ENCODE results near the gene MYO15A. TPM values are rescaled to one million over a fixed set of nuclear protein-coding genes. Genes with fewer than 3 reads are reported as not detected.

MYO15A gene
- total RNA-seq, 1 experiment from 2014 or later = not detected

DNA sequence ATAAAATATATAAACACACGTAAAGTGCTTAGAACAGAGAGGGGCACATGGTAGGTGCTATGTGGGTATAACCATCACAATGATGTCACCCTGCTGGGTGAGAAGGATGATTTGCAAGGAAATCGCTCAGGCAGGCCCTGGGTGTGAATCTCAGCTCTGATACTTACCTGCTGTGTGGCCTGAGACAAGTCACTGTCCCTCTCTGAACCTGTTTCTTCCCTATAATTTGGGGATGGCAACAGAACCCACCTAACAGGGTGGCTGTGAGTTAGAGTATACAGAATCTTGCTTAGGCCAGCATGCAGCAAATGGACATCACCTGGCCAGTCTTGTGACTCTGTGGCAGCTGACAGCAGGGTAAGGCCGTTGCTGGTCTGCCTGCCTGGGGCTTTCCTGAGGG is 38.4 kb downstream of the MYO15A start:
- no peaks in the 10 kb centered on the region for H3K9me3 ChIP-seq (replicated peaks)
- no peaks in the 10 kb centered on the region for H3K36me3 ChIP-seq
- no peak overlapping the region for H3K4me3 ChIP-seq
- no peaks in the 10 kb centered on the region for H3K4me1 ChIP-seq (replicated peaks)
- no peak for DNase-seq (ENCODE audit: low read depth in 1 of 2, low spot score in 2 of 2)
- H3K27me3 ChIP-seq (replicated peaks) = no peaks in the 10 kb centered on the region
- H3K27ac ChIP-seq = no peak overlapping the region

DNA sequence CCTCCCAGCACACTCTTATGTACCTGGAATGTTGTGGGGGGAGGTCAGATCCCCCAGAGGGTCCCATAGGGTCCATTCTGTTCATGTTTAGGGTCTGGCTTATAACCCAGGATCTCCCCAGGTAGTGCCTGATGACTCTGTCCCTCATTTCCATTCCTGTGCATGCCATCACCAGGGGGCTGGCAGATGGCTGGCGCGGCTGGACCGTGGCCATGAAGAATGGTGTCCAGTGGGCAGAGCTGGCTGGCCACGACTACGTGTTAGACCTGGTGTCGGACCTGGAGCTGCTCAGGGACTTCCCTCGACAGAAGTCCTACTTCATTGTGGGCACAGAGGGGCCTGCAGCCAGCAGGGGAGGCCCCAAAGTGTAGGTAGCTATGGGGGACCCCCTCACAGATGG is 40.0 kb downstream of the MYO15A start:
- H3K36me3 ChIP-seq = no peaks in the 10 kb centered on the region
- no peaks in the 10 kb centered on the region for H3K27me3 ChIP-seq (replicated peaks)
- DNase-seq (ENCODE audit: low read depth in 1 of 2, low spot score in 2 of 2) = no peak
- H3K9me3 ChIP-seq (replicated peaks) = no peaks in the 10 kb centered on the region
- H3K4me3 ChIP-seq = no peak overlapping the region
- no peaks in the 10 kb centered on the region for H3K4me1 ChIP-seq (replicated peaks)
- no peak overlapping the region for H3K27ac ChIP-seq

DNA sequence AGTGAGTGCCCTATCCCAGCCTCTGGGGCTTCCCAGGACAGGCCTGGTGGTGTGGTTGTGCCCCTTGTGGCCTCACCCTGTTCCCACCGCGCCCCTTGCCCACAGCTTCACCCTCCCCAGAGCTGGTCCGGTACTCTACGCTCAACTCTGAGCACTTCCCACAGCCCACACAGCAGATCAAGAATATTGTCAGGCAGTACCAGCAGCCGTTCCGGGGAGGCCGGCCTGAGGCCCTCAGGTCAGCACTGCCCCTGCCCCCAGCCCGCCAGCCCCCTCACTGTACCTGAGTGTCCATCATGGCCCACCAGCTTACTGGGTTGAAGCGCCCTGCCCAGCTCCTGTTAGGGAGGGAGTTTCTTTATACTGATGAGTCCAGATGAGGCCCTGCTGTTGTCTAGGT is 42.7 kb downstream of the MYO15A start:
- DNase-seq (ENCODE audit: low read depth in 1 of 2, low spot score in 2 of 2) = no peak
- H3K9me3 ChIP-seq (replicated peaks) = no peaks in the 10 kb centered on the region
- no peak overlapping the region for H3K27ac ChIP-seq
- H3K4me1 ChIP-seq (replicated peaks) = no peaks in the 10 kb centered on the region
- no peaks in the 10 kb centered on the region for H3K36me3 ChIP-seq
- no peaks in the 10 kb centered on the region for H3K27me3 ChIP-seq (replicated peaks)
- H3K4me3 ChIP-seq = no peak overlapping the region

- no peaks in the 10 kb centered on the region for H3K27me3 ChIP-seq (replicated peaks)
- no peaks in the 10 kb centered on the region for H3K4me1 ChIP-seq (replicated peaks)
- H3K4me3 ChIP-seq = no peak overlapping the region
- no peaks in the 10 kb centered on the region for H3K9me3 ChIP-seq (replicated peaks)
- no peak for DNase-seq (ENCODE audit: low read depth in 1 of 2, low spot score in 2 of 2)
- H3K27ac ChIP-seq = no peak overlapping the region
- no peaks in the 10 kb centered on the region for H3K36me3 ChIP-seq
Measured at GRCh38 chr17:18155179-18155578, 46.6 kb downstream of the MYO15A start.

DNA sequence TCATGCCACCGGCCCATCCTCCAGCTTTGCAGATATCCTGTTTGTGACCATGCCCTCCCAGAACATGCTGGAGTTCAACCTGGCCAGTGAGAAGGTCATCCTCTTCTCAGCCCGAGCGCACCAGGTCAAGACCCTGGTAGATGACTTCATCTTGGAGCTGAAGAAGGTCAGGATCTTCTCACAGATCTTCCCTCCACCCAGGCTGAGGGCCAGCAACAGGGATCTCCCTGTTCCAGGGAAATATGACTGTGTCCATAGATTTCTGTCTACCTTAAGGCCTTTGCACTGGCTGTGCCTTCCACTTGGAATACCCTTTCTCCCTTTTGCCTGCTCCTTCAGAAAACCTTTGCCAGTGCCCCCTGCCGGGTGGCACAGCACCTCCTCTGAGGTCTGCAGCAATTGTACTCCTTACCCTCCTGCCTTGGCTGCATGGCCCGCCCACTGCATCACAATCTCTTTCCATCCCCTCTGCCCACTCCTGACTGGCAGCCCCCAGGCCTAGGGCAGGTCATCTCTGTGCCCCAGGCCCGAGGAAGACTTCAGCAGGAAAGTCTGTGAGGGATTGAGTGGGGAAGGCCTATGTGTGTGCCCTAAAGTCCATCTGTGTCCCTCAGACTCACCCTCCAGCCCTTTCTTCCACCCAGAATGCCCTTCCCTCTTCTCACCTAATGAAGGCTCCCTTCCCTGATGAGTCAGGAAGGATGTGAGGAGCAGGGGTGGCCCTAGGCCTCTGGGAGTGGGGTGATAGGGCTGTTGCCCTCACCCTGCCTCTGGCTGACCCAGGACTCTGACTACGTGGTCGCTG is 47.8 kb downstream of the MYO15A start:
- Histone ChIP-seq H3K36me3 (no peaks in the 10 kb centered on the region), H3K27me3 (replicated peaks) (no peaks in the 10 kb centered on the region), H3K4me1 (replicated peaks) (no peaks in the 10 kb centered on the region), H3K4me3 (no peak overlapping the region), H3K27ac (no peak overlapping the region), H3K9me3 (replicated peaks) (no peaks in the 10 kb centered on the region)
- DNase-seq (ENCODE audit: low read depth in 1 of 2, low spot score in 2 of 2) = no peak

DNA sequence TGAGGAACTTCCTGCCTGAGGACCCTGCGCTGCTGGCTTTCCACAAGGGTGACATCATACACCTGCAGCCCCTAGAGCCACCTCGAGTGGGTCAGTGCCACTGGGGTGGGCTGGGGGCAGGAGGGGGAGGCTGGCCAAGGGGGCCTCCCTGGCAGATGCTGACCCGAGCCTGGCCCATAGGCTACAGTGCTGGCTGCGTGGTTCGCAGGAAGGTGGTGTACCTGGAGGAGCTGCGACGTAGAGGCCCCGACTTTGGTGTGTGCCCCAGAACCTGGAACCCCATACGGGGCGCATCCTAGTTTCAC is 48.4 kb downstream of the MYO15A start:
- Histone ChIP-seq H3K27ac (no peak overlapping the region), H3K36me3 (no peaks in the 10 kb centered on the region), H3K27me3 (replicated peaks) (no peaks in the 10 kb centered on the region), H3K4me3 (no peak overlapping the region), H3K4me1 (replicated peaks) (no peaks in the 10 kb centered on the region), H3K9me3 (replicated peaks) (no peaks in the 10 kb centered on the region)
- DNase-seq (ENCODE audit: low read depth in 1 of 2, low spot score in 2 of 2) = no peak

- no peaks in the 10 kb centered on the region for H3K36me3 ChIP-seq
- H3K9me3 ChIP-seq (replicated peaks) = no peaks in the 10 kb centered on the region
- DNase-seq (ENCODE audit: low read depth in 1 of 2, low spot score in 2 of 2) = no peak
- no peak overlapping the region for H3K27ac ChIP-seq
- H3K4me3 ChIP-seq = no peak overlapping the region
- no peaks in the 10 kb centered on the region for H3K27me3 ChIP-seq (replicated peaks)
- no peaks in the 10 kb centered on the region for H3K4me1 ChIP-seq (replicated peaks)
Measured at GRCh38 chr17:18157354-18157985, 48.9 kb downstream of the MYO15A start.

DNA sequence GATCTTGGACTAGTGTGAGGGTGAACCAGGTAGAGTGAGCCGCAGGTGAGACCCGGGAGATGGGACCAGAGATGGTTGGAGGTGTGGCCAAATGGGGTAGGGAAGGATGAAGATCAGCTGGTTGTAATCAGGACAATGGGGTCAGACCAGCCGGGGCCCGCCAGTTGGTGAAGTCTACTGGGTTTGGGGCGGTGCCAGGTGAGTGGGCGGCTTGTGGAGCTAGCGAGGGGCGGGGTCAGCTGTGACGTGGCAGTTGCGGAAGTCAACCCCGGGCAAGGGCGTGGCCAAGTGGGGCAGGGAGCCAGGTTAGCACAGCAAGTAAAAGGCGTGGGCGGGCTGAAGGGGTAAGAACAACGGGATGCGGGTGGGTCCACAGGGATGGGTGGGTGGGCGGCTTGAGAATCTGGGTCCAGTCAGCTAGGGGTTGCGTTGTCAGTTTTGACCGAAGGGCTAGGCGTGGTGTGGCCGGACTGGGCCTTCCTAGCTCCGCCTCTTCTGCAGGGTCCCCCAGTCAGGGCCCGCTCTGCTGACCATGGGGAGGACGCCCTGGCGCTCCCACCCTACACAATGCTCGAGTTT is 49.6 kb downstream of the MYO15A start:
- no peaks in the 10 kb centered on the region for H3K27me3 ChIP-seq (replicated peaks)
- DNase-seq (ENCODE audit: low read depth in 1 of 2, low spot score in 2 of 2) = peak in 1 of 2 experiments; percentile 58
- no peak overlapping the region for H3K4me3 ChIP-seq
- no peaks in the 10 kb centered on the region for H3K9me3 ChIP-seq (replicated peaks)
- no peaks in the 10 kb centered on the region for H3K4me1 ChIP-seq (replicated peaks)
- no peaks in the 10 kb centered on the region for H3K36me3 ChIP-seq
- H3K27ac ChIP-seq = no peak overlapping the region

DNA sequence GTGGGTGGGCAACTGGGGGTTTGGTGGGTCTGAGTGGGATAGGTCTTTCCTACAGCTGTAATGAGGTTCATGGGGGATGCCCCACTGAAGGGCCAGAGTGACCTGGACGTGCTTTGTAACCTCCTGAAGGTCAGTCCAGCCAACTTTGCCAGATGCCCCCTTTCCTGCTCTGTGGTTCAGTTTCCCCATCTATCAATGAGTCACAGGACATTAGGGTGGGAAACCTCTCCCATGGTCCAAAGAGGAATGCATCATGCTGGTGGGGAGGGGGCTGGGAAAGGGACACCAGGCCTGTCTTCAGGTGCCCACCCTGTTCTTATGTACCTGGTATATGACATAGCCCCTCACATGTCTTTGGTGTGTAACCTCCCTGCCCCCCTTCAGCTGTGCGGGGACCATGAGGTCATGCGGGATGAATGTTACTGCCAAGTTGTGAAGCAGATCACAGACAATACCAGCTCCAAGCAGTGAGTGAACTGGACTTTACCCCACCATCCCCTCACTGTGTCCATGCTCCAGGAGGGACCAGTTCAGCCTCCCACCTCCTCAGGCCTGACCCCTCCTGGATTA is 51.1 kb downstream of the MYO15A start:
- no peak overlapping the region for H3K4me3 ChIP-seq
- no peaks in the 10 kb centered on the region for H3K9me3 ChIP-seq (replicated peaks)
- H3K4me1 ChIP-seq (replicated peaks) = no peaks in the 10 kb centered on the region
- H3K27me3 ChIP-seq (replicated peaks) = no peaks in the 10 kb centered on the region
- DNase-seq (ENCODE audit: low read depth in 1 of 2, low spot score in 2 of 2) = no peak
- H3K27ac ChIP-seq = no peak overlapping the region
- H3K36me3 ChIP-seq = no peaks in the 10 kb centered on the region

DNA sequence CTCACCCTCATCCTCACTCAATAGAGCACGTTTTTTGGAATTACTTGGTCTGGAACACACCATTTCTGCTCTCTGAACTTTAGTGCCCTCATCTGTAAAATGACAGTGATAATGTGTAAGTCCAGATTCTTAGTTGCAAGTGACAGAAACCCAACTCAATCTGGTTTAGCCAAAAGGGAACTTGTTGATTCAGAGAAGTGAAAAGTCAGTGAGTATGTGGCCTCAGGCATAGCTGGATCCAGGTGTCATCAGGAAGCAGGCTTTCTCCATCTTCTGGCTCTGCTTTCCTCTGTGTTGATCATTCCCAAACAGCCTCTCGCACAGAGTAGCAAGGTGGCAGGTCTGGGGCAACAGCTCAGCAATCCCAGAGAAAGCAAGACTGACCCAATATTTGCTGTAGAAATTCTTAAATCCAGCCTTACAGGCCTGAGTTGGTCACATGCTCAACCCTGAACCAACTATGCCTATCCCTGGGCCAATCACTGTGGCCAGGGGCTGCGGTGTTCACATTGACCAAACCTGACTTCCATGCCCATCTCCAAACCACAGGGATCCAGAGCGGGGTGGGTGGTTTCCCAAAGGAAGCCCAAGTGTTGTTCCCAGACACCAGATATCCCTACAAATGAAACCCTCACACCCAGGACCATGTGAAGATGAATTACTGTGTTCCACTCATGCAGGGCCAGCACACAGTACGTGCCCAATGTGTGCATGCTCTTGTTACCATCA is 51.7 kb downstream of the MYO15A start:
- Histone ChIP-seq H3K36me3 (no peaks in the 10 kb centered on the region), H3K9me3 (replicated peaks) (no peaks in the 10 kb centered on the region), H3K27ac (no peak overlapping the region), H3K4me1 (replicated peaks) (no peaks in the 10 kb centered on the region), H3K27me3 (replicated peaks) (no peaks in the 10 kb centered on the region), H3K4me3 (no peak overlapping the region)
- DNase-seq (ENCODE audit: low read depth in 1 of 2, low spot score in 2 of 2) = no peak

GRCh38 chr17:18161207-18162145 is 52.9 kb downstream of the MYO15A start:
- no peaks in the 10 kb centered on the region for H3K36me3 ChIP-seq
- H3K27ac ChIP-seq = no peak overlapping the region
- H3K4me3 ChIP-seq = no peak overlapping the region
- no peaks in the 10 kb centered on the region for H3K4me1 ChIP-seq (replicated peaks)
- no peak for DNase-seq (ENCODE audit: low read depth in 1 of 2, low spot score in 2 of 2)
- H3K27me3 ChIP-seq (replicated peaks) = no peaks in the 10 kb centered on the region
- H3K9me3 ChIP-seq (replicated peaks) = no peaks in the 10 kb centered on the region

GRCh38 chr17:18163547-18163946 is 55.0 kb downstream of the MYO15A start:
- H3K4me1 ChIP-seq (replicated peaks) = no peaks in the 10 kb centered on the region
- 0 out of 2 replicates have a peak, but pooled peaks cover 3% of the 10 kb centered on the region for H3K9me3 ChIP-seq (replicated peaks)
- no peak overlapping the region for H3K27ac ChIP-seq
- no peaks in the 10 kb centered on the region for H3K36me3 ChIP-seq
- no peaks in the 10 kb centered on the region for H3K27me3 ChIP-seq (replicated peaks)
- DNase-seq (ENCODE audit: low read depth in 1 of 2, low spot score in 2 of 2) = no peak
- H3K4me3 ChIP-seq = no peak overlapping the region

DNA sequence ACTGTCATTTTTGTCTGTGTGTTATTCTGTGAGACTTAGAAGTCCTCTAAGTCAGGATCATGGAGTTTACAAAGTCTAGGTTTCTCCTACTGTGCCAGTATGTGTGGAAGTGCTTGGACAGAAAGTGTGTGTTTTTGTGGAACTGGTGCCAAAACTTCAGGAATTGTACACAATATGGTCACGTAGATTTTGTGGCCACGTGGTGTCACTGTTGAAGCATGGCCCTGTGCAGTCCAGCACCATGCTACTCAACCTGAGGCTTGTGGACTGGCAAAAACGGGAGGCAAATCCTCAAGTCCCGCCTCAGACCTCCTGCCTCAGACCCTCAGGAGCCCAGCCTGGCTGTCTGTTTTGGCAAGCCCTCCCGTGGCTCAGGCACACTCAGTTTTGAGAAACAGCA is 58.3 kb downstream of the MYO15A start:
- H3K27me3 ChIP-seq (replicated peaks) = no peaks in the 10 kb centered on the region

More for the DNA sequence above, 58.3 kb downstream of the MYO15A start:
- Histone ChIP-seq H3K27ac (no peak overlapping the region), H3K4me3 (no peak overlapping the region), H3K9me3 (replicated peaks) (0 out of 2 replicates have a peak, but pooled peaks cover 3% of the 10 kb centered on the region), H3K4me1 (replicated peaks) (no peaks in the 10 kb centered on the region), H3K36me3 (no peaks in the 10 kb centered on the region)
- DNase-seq (ENCODE audit: low read depth in 1 of 2, low spot score in 2 of 2) = no peak
